HEK293 (cell line): ENCODE data around the gene CCDC149.

Experiments
- CTCF ChIA-PET: fragments of 350-600 bp; formaldehyde crosslinking; extraction: SDS; loops from one replicate; lab custom pipeline; 2021; ENCODE audit warnings: antibody characterized with exemption; lab: Yijun Ruan, JAX
- POLR2A ChIA-PET: fragments of 300-600 bp; formaldehyde crosslinking; extraction: SDS; loops from one replicate; lab custom pipeline; 2020; ENCODE audit warnings: antibody characterized with exemption, inconsistent platforms; lab: Yijun Ruan, JAX
- H3K27ac ChIP-seq: fragments of 200-500 bp; sonication (Bioruptor generic); 2 replicates; pipeline ENCODE4 v1.5.1; 2014; ENCODE audit warnings: low read depth, low read length, control low read depth, inconsistent platforms; ENCODE audit errors: extremely low read depth
- H3K36me3 ChIP-seq, 2 experiments: fragments of 200-500 bp in 1 of 2; sonication (Bioruptor generic) in 1 of 2; 1 replicate in 1 of 2; 2 replicates in 1 of 2; pipeline ENCODE4 v1.5.1; 2014 to 2017; ENCODE audit warnings: inconsistent platforms in 2 of 2, low read length in 2 of 2; ENCODE audit not compliant: control insufficient read depth in 2 of 2, insufficient read depth in 1 of 2
- H3K4me1 ChIP-seq: fragments of 200-500 bp; sonication (Bioruptor generic); 2 replicates; pipeline ENCODE4 v1.5.1; 2014; ENCODE audit warnings: mild to moderate bottlenecking, low read length, inconsistent platforms; ENCODE audit not compliant: control insufficient read depth, insufficient read depth
- H3K4me3 ChIP-seq: 2 replicates; pipeline ENCODE4 v1.5.1; 2011; ENCODE audit warnings: low read depth, mild to moderate bottlenecking, control low read depth, low read length, moderate library complexity
- H3K9me3 ChIP-seq: fragments of 200-500 bp; sonication (Bioruptor generic); 2 replicates; pipeline ENCODE4 v1.5.1; 2014; ENCODE audit warnings: low read depth, low read length, inconsistent platforms; ENCODE audit not compliant: control insufficient read depth, insufficient read depth
- SCRT2 ChIP-seq: fragments of 450-650 bp; formaldehyde crosslinking; IDR thresholded peaks from 2 replicates; pipeline ENCODE4 v1.5.1; 2016; ENCODE audit warnings: missing biosample characterization, missing genetic modification characterization
- SP3 ChIP-seq: fragments of 450-650 bp; formaldehyde crosslinking; IDR thresholded peaks from 2 replicates; pipeline ENCODE4 v1.5.1; 2016; ENCODE audit warnings: missing biosample characterization, missing genetic modification characterization
- SP7 ChIP-seq: fragments of 450-650 bp; formaldehyde crosslinking; IDR thresholded peaks from 2 replicates; pipeline ENCODE4 v1.5.1; 2016; ENCODE audit warnings: missing biosample characterization, missing genetic modification characterization
- WT1 ChIP-seq: fragments of 450-650 bp; formaldehyde crosslinking; IDR thresholded peaks from 2 replicates; pipeline ENCODE4 v1.5.1; 2016; ENCODE audit warnings: missing biosample characterization, missing genetic modification characterization
- ZBTB21 ChIP-seq: fragments of 450-650 bp; formaldehyde crosslinking; IDR thresholded peaks from 2 replicates; pipeline ENCODE4 v1.5.1; 2017; ENCODE audit warnings: missing biosample characterization, missing genetic modification characterization
- ZFHX2 ChIP-seq: fragments of 450-650 bp; formaldehyde crosslinking; conservative IDR thresholded peaks from 2 replicates; pipeline ENCODE4 v1.5.1; 2016; ENCODE audit warnings: missing biosample characterization, missing genetic modification characterization
- ZFP3 ChIP-seq: fragments of 450-650 bp; formaldehyde crosslinking; IDR thresholded peaks from 2 replicates; pipeline ENCODE4 v1.5.1; 2016; ENCODE audit warnings: low read depth, missing biosample characterization, missing genetic modification characterization
- ZFP69B ChIP-seq: fragments of 450-650 bp; formaldehyde crosslinking; IDR thresholded peaks from 2 replicates; pipeline ENCODE4 v1.5.1; 2016; ENCODE audit warnings: missing biosample characterization, missing genetic modification characterization
- ZIC2 ChIP-seq: fragments of 450-650 bp; formaldehyde crosslinking; IDR thresholded peaks from 2 replicates; pipeline ENCODE4 v1.5.1; 2016; ENCODE audit warnings: missing biosample characterization, missing genetic modification characterization
- ZNF155 ChIP-seq: fragments of 450-650 bp; formaldehyde crosslinking; IDR thresholded peaks from 2 replicates; pipeline ENCODE4 v1.5.1; 2016; ENCODE audit warnings: missing biosample characterization, missing genetic modification characterization
- ZNF202 ChIP-seq: fragments of 450-650 bp; formaldehyde crosslinking; IDR thresholded peaks from 2 replicates; pipeline ENCODE4 v1.5.1; 2016; ENCODE audit warnings: missing biosample characterization, missing genetic modification characterization, borderline replicate concordance
- ZNF239 ChIP-seq: fragments of 450-650 bp; formaldehyde crosslinking; IDR thresholded peaks from 2 replicates; pipeline ENCODE4 v1.5.1; 2016; ENCODE audit warnings: missing biosample characterization, missing genetic modification characterization
- ZNF248 ChIP-seq: fragments of 450-650 bp; formaldehyde crosslinking; IDR thresholded peaks from 2 replicates; pipeline ENCODE4 v1.5.1; 2017; ENCODE audit warnings: missing biosample characterization, missing genetic modification characterization
- ZNF354C ChIP-seq: fragments of 450-650 bp; formaldehyde crosslinking; IDR thresholded peaks from 2 replicates; pipeline ENCODE4 v1.5.1; 2016; ENCODE audit warnings: missing biosample characterization, missing genetic modification characterization, low read depth, borderline replicate concordance
- ZNF37A ChIP-seq: fragments of 450-650 bp; IDR thresholded peaks from 2 replicates; pipeline ENCODE4 v1.5.1; 2018; ENCODE audit warnings: missing biosample characterization, missing genetic modification characterization
- ZNF433 ChIP-seq: fragments of 450-650 bp; formaldehyde crosslinking; IDR thresholded peaks from 2 replicates; pipeline ENCODE4 v1.5.1; 2016; ENCODE audit warnings: missing biosample characterization, missing genetic modification characterization, low read depth
- ZNF510 ChIP-seq: fragments of 450-650 bp; formaldehyde crosslinking; IDR thresholded peaks from 2 replicates; pipeline ENCODE4 v1.5.1; 2018; ENCODE audit warnings: mild to moderate bottlenecking, missing genetic modification characterization, missing biosample characterization; ENCODE audit not compliant: insufficient replicate concordance
- ZNF558 ChIP-seq: fragments of 450-650 bp; formaldehyde crosslinking; IDR thresholded peaks from 2 replicates; pipeline ENCODE4 v1.5.1; 2016; ENCODE audit warnings: missing biosample characterization, missing genetic modification characterization
- ZNF585B ChIP-seq: fragments of 450-650 bp; formaldehyde crosslinking; IDR thresholded peaks from 2 replicates; pipeline ENCODE4 v1.5.1; 2016; ENCODE audit warnings: missing biosample characterization, missing genetic modification characterization
- ZNF621 ChIP-seq: fragments of 450-650 bp; formaldehyde crosslinking; IDR thresholded peaks from 2 replicates; pipeline ENCODE4 v1.5.1; 2017; ENCODE audit warnings: missing biosample characterization, missing genetic modification characterization
- ZNF654 ChIP-seq: fragments of 450-650 bp; formaldehyde crosslinking; IDR thresholded peaks from 2 replicates; pipeline ENCODE4 v1.5.1; 2016; ENCODE audit warnings: low read depth, missing biosample characterization, missing genetic modification characterization
- ZNF707 ChIP-seq: fragments of 450-650 bp; formaldehyde crosslinking; IDR thresholded peaks from 2 replicates; pipeline ENCODE4 v1.5.1; 2016; ENCODE audit warnings: missing biosample characterization, missing genetic modification characterization
- ZNF776 ChIP-seq: fragments of 450-650 bp; formaldehyde crosslinking; IDR thresholded peaks from 2 replicates; pipeline ENCODE4 v1.5.0; 2017; ENCODE audit warnings: missing biosample characterization, missing genetic modification characterization, borderline replicate concordance
- ZXDB ChIP-seq: fragments of 450-650 bp; formaldehyde crosslinking; IDR thresholded peaks from 2 replicates; pipeline ENCODE4 v1.5.1; 2016; ENCODE audit warnings: missing biosample characterization, missing genetic modification characterization
- TF ChIP-seq, protein P1 (sequence below): fragments of 450-650 bp; formaldehyde crosslinking; IDR thresholded peaks from 2 replicates; pipeline ENCODE4 v1.5.1; 2017; ENCODE audit warnings: missing biosample characterization, missing genetic modification characterization
- TF ChIP-seq, protein P2 (sequence below): fragments of 450-650 bp; formaldehyde crosslinking; IDR thresholded peaks from 2 replicates; pipeline ENCODE4 v1.5.1; 2017; ENCODE audit warnings: missing biosample characterization, mild to moderate bottlenecking, missing genetic modification characterization, moderate library complexity

Gene CCDC149

DNA sequence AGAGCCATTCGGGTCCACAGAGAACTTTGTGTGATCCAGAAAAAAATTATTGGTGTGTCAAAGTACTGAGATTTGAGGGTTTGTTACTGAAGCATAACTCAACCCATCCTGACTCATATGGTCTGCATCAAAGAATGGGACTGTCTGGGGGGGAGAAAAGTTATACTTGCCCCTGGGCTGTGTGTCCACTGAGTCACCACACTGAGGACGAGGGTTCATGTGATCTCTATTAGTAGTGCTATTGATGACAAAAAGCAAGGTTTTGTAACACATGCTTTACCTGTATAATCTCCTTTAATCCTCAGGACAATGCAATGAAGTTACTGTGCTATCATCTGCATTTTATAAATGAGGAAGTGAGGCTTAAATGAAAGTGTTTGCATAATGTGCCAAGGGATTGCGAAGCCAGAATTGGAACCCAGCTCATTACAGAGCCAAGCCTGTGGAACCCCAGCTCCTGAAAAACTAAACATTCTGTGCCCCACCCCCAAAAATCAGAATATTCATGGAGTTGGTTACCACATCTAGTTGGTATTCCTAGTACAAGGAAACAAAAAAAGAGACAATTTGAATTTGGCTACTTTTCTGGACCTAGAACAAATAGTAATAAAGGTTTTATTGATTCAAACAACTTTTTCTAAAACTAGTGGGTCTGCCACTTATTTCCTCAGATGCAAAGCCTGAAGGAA lies 31.2 kb downstream of the CCDC149 start:
- CTCF ChIA-PET, result interaction anchor here (0.7 kb wide), 1 partner anchor 322 kb away, joined by 3 read pairs; no protein-coding TSS in a partner anchor

DNA sequence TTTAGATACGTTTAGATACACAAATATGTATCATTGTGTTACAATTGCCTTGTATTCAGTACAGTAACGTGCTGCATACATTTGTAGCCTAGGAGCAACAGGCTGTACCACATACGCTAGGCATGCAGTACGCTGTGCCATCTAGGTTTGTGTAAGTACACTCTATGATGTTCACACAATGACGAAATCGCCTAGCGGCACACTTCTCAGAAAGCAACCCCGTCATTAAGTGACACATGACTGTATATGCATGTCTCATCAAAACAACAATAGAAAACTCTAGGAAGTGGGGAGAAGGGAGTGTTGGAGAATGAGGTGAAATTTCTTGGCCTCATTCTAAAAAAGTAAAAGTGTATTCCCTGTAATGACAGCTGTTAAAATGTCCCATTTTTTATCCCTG lies 32.7 kb downstream of the CCDC149 start:
- TF ChIP-seq ZFP69B (no peak), ZNF37A (tag by site-specific recombination) (no peak), ZNF707 (tag by site-specific recombination) (no peak), ZXDB (tag by site-specific recombination) (no peak), ZNF433 (no peak), ZNF558 (tag by site-specific recombination) (no peak), ZNF248 (no peak)
- ChIA-PET CTCF (interaction anchor here (0.6 kb wide), 1 partner anchor 736 kb away, joined by 3 read pairs; no protein-coding TSS in a partner anchor), POLR2A (no interaction called here)
- no peaks in the 10 kb centered on the region for H3K9me3 ChIP-seq
- no peaks in the 10 kb centered on the region for H3K4me1 ChIP-seq
- no peak overlapping the region for H3K4me3 ChIP-seq
- no peak overlapping the region for H3K27ac ChIP-seq
- no peaks in the 10 kb centered on the region for H3K36me3 ChIP-seq

More for the DNA sequence above, 31.2 kb downstream of the CCDC149 start:
- no peak overlapping the region for H3K4me3 ChIP-seq
- no peak overlapping the region for H3K27ac ChIP-seq
- no peak for TF ChIP-seq SCRT2 (tag by site-specific recombination)
- no peak for TF ChIP-seq ZNF776 (tag by site-specific recombination)
- TF ChIP-seq, protein P1, sequence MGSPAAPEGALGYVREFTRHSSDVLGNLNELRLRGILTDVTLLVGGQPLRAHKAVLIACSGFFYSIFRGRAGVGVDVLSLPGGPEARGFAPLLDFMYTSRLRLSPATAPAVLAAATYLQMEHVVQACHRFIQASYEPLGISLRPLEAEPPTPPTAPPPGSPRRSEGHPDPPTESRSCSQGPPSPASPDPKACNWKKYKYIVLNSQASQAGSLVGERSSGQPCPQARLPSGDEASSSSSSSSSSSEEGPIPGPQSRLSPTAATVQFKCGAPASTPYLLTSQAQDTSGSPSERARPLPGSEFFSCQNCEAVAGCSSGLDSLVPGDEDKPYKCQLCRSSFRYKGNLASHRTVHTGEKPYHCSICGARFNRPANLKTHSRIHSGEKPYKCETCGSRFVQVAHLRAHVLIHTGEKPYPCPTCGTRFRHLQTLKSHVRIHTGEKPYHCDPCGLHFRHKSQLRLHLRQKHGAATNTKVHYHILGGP (tag by site-specific recombination), result no peak
- TF ChIP-seq, all 188 proteins: peak for 0
- H3K36me3 ChIP-seq, result no peaks in the 10 kb centered on the region
- POLR2A ChIA-PET, result no interaction called here
- H3K9me3 ChIP-seq, result no peaks in the 10 kb centered on the region
- no peaks in the 10 kb centered on the region for H3K4me1 ChIP-seq

DNA sequence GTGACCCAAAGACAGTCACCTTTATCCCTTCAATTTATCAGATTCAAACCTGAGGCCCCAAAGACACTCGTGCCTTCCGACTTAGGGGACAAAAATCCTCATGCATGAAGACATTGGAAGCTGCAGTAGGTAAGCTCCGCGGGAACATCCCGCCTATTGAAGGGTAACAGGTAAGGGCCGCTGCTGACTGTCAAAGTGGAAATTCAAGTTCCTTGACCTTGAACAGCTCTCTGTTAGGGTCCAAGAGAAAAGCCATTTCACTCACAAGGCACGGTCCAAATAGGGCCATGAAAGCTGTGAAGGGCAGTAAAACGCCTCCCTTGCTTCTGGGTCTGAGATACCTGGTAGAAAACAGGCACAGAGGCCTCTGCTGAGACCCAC lies 34.2 kb downstream of the CCDC149 start:
- no peak for TF ChIP-seq ZFP3 (tag by site-specific recombination)
- TF ChIP-seq ZNF354C (tag by site-specific recombination), result no peak
- no peak for TF ChIP-seq ZNF239 (tag by site-specific recombination)
- TF ChIP-seq SP3 (tag by site-specific recombination), result no peak
- no peak for TF ChIP-seq ZNF654 (tag by site-specific recombination)
- no peak for TF ChIP-seq SP7
- TF ChIP-seq, all 188 proteins: peak for 0
- ChIA-PET POLR2A (no interaction called here), CTCF (no interaction called here)
- H3K9me3 ChIP-seq, result no peaks in the 10 kb centered on the region
- H3K4me1 ChIP-seq, result no peaks in the 10 kb centered on the region
- no peak overlapping the region for H3K27ac ChIP-seq
- H3K36me3 ChIP-seq, result no peaks in the 10 kb centered on the region
- H3K4me3 ChIP-seq, result no peak overlapping the region

DNA sequence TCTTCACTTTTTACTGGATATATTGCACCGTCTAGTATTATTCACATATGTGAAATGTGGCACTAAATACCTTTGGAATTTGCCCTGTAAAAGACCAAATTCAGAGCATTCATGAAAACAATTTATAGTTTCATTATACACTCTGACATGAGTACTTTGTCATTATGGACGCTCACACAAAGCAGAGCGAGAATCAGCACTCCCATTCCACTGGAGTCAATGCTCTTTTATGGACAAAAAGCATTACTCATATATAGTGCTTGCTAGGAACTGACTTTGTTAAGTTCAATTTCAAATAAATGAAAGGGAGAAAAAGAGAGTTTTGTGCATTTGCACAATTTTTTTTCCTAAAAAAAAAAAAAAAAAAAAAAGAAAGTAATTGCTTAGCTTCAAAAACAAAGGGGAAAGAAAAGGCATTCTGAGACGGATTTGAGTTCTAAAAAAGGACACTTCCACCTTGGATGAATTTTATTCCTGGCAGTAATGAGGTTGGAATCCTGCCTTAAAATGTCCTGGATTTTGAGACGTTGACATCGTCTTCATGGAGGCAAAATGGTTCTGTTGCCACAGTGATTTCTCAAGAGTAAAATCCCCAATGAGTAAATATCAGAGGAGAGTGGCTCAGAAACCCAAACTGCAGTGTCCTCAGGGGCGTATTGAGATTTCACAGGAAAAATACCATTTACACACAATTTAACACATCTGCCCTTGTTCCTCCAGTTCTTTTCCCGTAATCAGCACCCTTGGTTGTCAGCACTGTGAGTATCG lies 34.8 kb downstream of the CCDC149 start:
- no peak overlapping the region for H3K27ac ChIP-seq
- TF ChIP-seq, protein P2, sequence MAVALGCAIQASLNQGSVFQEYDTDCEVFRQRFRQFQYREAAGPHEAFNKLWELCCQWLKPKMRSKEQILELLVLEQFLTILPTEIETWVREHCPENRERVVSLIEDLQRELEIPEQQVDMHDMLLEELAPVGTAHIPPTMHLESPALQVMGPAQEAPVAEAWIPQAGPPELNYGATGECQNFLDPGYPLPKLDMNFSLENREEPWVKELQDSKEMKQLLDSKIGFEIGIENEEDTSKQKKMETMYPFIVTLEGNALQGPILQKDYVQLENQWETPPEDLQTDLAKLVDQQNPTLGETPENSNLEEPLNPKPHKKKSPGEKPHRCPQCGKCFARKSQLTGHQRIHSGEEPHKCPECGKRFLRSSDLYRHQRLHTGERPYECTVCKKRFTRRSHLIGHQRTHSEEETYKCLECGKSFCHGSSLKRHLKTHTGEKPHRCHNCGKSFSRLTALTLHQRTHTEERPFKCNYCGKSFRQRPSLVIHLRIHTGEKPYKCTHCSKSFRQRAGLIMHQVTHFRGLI (tag by site-specific recombination), result no peak
- no peak for TF ChIP-seq ZNF621
- TF ChIP-seq ZBTB21 (tag by site-specific recombination), result no peak
- TF ChIP-seq ZNF585B (tag by site-specific recombination), result no peak
- TF ChIP-seq ZNF510 (tag by site-specific recombination), result no peak
- TF ChIP-seq ZNF654 (tag by site-specific recombination), result no peak
- TF ChIP-seq ZNF202 (tag by site-specific recombination), result no peak
- TF ChIP-seq ZNF155 (tag by site-specific recombination), result no peak
- no peak for TF ChIP-seq ZIC2 (tag by site-specific recombination)
- no peak for TF ChIP-seq ZFHX2
- no peak for TF ChIP-seq WT1 (tag by site-specific recombination)
- no peak for TF ChIP-seq ZNF776 (tag by site-specific recombination)

More for the DNA sequence above, 34.8 kb downstream of the CCDC149 start:
- Histone ChIP-seq H3K4me3 (no peak overlapping the region), H3K9me3 (no peaks in the 10 kb centered on the region), H3K36me3 (no peaks in the 10 kb centered on the region), H3K4me1 (no peaks in the 10 kb centered on the region)
- CTCF ChIA-PET, result interaction anchor here (0.6 kb wide), 1 partner anchor 168 kb away, joined by 3 read pairs; no protein-coding TSS in a partner anchor
- POLR2A ChIA-PET, result no interaction called here
